ENCODE data around the gene CFAP65. TPM values are rescaled to one million over a fixed set of nuclear protein-coding genes. Genes with fewer than 3 reads are reported as not detected.

Gene CFAP65
- total RNA-seq, 2 donors from 2014 or later, result not detected

- H3K27me3 ChIP-seq, result peaks cover 0 to 48% of the 10 kb centered on the region in 2 donors
- H3K4me3 ChIP-seq, result no peak overlapping the region
- no peak for DNase-seq
- 3 to 4% methylated on average over 21 to 86 of the region's 87 CpGs for WGBS, 2 donors
- ATAC-seq, result no peak
- TF ChIP-seq POLR2A (IDR thresholded peaks at IDR 0.05) (no peak), CTCF (IDR thresholded peaks at IDR 0.05) (no peak)
- peaks cover 28% of the 10 kb centered on the region for H3K4me1 ChIP-seq
- intact Hi-C loops (cut with DNase I), result no loop called here
- no peak overlapping the region for H3K27ac ChIP-seq
- H3K36me3 ChIP-seq (replicated peaks in 1 of 2; ENCODE audit: insufficient read depth in 1 of 2, low read depth in 2 of 2), result no peaks in the 10 kb centered on the region
- no peaks in the 10 kb centered on the region for H3K9me3 ChIP-seq
Measured at GRCh38 chr2:218960309-218961165, 80.8 kb downstream of the CFAP65 start.

GRCh38 chr2:218959761-218960308 lies 81.5 kb downstream of the CFAP65 start:
- 4 to 7% methylated on average over 3 to 62 of the region's 67 CpGs for WGBS, 2 donors
- Histone ChIP-seq H3K36me3 (replicated peaks in 1 of 2; ENCODE audit: insufficient read depth in 1 of 2, low read depth in 2 of 2) (no peaks in the 10 kb centered on the region), H3K27me3 (peaks cover 0 to 48% of the 10 kb centered on the region in 2 donors), H3K4me1 (peaks cover 28% of the 10 kb centered on the region), H3K9me3 (no peaks in the 10 kb centered on the region), H3K4me3 (no peak overlapping the region), H3K27ac (no peak overlapping the region)
- ATAC-seq (no peak), DNase-seq (no peak)
- intact Hi-C loops (cut with DNase I), result no loop called here
- TF ChIP-seq POLR2A (IDR thresholded peaks at IDR 0.05), result no peak
- no peak for TF ChIP-seq CTCF (IDR thresholded peaks at IDR 0.05)

GRCh38 chr2:218959141-218959731 lies 82.1 kb downstream of the CFAP65 start, which contains the start of gene CDK5R2:
Gene CDK5R2 (plus strand): TSS chr2:218959666. CDS start chr2:218959821, 155 bp downstream.
- Histone ChIP-seq H3K36me3 (replicated peaks in 1 of 2; ENCODE audit: insufficient read depth in 1 of 2, low read depth in 2 of 2) (no peaks in the 10 kb centered on the region), H3K4me1 (peaks cover 28% of the 10 kb centered on the region), H3K27ac (no peak within 1 kb of the TSS), H3K9me3 (no peaks in the 10 kb centered on the region), H3K4me3 (no peak within 1 kb of the TSS), H3K27me3 (peaks cover 0 to 43% of the 10 kb centered on the region in 2 donors)
- peak; percentile 60 to 75 (median 70) for DNase-seq
- intact Hi-C loops (cut with DNase I), result no loop called here
- peak; percentile 67 for ATAC-seq
- TF ChIP-seq POLR2A (IDR thresholded peaks at IDR 0.05), result peak in 1 of 3 donors; percentile 30
- no peak for TF ChIP-seq CTCF (IDR thresholded peaks at IDR 0.05)
- 2 to 3% methylated on average over 18 to 29 of the region's 37 CpGs for WGBS, 2 donors

GRCh38 chr2:218958276-218958675 lies 83.0 kb downstream of the CFAP65 start:
- H3K27ac ChIP-seq, result no peak overlapping the region
- ATAC-seq, result no peak
- peaks cover 0 to 41% of the 10 kb centered on the region in 2 donors for H3K27me3 ChIP-seq
- H3K4me3 ChIP-seq, result no peak overlapping the region
- TF ChIP-seq POLR2A (IDR thresholded peaks at IDR 0.05), result no peak
- TF ChIP-seq CTCF (IDR thresholded peaks at IDR 0.05), result no peak
- 80 to 86% methylated on average over 1 of the region's 1 CpG for WGBS, 2 donors
- no peaks in the 10 kb centered on the region for H3K9me3 ChIP-seq
- H3K4me1 ChIP-seq, result peaks cover 28% of the 10 kb centered on the region
- H3K36me3 ChIP-seq (replicated peaks in 1 of 2; ENCODE audit: insufficient read depth in 1 of 2, low read depth in 2 of 2), result no peaks in the 10 kb centered on the region
- intact Hi-C loops (cut with DNase I), result no loop called here
- no peak for DNase-seq
